Ramos (cell line): ENCODE data around the gene METTL25B.

Experiments used
- in situ Hi-C: fragments of 300-500 bp; cut with MboI; formaldehyde crosslinking; loops from one replicate; pipeline ENCODE4 v1.14.3; 2022; ENCODE audit warnings: low sequenced_read_pairs; ENCODE audit not compliant: unreplicated experiment

The METTL25B gene

DNA sequence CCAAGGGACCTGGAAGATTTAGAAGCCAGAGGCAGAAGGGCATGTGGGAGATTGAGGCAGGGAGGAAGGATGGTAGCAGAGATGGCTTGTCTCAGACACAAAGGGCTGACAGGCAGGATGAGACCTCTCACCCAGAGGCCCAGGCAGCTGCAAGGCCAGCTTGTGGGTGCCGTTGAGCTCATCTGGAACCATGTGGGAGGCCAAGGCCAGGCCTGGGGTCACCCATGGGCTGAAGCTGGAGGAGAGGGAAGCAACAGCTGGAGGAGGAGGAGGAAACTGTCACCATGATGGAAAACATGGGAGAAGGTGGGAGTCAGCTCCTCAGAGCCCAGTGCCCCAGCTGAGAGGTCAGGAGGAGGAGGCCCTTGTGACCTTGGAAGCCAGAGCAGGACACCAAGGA lies 29.3 kb upstream of the METTL25B start:
- in situ Hi-C loops: no loop called here

DNA sequence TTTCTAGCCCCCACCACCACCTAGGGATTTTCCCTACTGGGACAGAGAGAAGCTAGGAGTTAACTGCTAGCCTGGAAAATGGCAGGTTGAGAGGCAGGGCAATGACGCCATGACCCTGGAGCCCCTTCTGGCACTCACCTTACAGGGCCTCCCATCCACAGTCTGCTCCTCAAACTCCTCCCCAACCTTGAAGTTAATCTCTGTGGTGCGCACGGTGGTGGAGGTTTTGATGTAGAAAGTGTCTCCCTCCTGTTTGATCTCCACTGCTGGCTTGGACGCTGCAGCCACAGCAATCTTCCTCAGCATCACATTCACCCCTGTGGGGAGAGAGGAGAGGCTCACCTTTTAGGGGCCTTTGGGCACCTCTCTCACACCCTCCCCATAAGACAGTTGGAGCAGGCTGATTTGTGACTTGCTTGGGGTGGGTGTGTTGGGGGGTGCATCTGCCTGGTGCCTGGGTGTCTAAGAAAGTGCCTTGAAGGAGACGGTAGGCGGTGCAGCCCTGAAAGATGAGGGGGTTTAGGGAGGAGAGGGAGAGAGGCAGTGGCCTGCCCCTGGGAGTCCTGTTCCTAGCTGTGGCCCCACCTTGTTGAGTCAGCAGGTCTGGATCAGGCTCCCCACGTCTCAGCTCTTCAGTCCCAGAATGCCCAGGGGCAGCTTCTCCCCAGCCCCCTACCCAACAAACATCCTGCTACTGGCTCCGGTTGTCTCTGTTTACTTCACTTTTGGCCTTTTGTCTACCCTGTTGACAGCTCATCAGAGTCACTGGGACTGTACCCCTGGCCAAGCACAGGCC lies 27.3 kb upstream of the METTL25B start:
- in situ Hi-C loops: no loop called here

DNA sequence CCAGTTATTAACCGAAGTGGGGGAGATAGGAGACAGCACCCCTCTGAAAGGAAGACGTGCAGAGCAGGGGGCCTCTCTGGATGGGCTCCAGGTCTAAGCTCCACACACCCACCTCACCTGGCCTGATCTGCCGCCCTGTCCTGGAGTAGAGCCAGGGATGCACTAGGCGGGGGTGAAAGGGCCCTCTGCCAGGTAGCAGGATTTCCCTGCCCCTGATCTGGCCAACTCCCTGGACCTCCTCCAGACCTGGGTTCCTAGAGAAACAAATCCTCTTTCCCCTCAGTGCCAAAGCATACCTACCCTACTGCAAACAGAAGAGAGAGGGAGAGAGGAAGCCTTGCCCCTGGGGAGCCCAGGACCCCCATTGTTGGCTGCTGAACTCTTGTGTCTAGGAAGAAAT lies 24.9 kb upstream of the METTL25B start:
- in situ Hi-C loops: no loop called here

DNA sequence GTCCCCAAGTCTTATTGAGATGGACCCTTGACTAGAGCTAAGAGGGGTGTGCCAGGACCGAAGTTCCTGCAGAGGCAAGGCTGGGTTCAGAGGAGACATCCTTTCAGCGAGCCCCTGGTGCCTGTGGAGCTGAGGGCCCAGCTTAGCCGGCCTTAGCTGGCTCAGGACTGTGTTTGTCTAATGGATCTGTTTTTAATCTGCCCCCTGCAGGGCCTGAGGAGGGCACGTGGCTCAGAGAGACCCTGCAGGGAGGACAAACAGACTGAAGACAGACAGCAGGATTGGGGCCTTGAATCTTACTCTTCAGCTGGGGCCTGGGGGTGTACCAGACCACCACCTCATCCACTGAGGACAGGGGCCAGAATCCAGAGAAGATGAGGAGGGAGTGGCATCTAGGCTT lies 24.5 kb upstream of the METTL25B start:
- in situ Hi-C loops: no loop called here

DNA sequence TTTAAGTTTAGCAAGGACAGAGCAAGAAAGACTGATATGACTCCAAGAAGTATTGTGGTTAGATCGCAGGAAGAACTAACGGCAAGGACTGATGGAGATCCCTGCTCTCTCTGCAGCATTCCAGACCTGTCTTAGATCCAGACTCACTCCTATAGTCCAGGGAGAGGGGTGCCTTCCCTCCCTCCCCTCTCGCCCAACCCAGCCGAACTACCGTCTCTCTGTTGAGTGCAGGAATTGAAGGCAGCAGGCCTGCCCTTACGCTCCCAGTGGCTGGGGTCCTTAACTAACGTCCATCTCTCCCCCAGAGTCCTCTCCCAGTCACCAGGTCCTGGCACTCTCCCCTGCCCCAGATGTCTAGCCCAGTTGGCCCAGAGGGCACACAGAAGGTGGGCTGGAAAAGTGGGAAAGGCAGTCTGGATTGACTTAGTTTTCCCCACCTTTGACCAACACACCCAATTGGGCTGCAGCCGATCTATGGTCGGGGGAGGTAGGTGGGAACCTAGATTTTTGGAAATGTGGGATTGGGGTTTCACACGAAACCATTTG lies 24.0 kb upstream of the METTL25B start:
- in situ Hi-C loops: no loop called here

DNA sequence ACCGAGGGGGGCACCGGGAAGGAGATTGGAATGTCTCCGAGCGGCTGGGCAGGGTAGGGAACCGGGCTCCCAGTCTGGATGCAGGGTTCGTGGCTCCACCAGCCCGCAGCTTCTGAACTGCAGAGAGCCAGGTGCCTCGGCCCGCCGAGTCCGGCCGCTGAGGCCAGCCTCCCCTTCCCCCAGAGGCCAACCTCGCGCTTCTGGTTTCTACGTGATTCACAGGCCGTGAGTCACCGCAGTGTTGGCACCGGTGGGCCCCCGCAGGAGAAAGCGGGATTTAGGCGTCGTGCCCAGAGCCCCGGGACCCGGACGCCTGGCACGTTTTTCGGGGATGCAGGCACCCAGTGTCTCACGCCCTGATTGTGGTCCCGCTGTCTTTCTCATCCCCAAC lies 23.3 kb upstream of the METTL25B start:
- in situ Hi-C loops: no loop called here

DNA sequence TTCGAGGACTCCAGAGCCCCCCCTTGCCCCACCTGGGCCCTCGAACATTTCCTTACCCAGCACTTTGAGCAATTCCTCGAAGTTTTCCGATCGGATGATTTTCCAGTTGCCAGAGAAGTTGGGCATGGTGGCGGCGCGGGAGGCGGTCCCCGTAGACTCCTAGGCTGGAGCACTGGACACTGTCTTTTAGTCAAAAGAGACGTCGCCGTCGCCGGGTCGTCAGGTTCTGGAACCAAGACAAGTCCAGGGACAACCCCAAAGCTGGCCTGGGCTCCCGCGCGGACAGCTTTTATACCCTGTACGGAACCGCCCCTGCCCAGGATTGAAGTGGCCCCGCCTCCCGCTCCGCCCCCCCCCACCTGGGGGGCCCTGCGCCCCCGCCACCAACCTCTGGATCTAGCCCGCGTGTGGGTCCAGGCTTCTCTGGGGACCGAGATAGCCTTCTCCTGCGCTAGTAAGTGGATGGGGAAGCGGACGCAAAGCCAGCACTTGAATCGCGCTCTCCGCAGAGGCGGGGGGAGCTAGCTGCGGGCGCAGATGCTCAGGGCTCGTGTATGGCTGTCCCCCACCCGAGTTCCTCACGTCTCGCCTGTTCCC lies 22.9 kb upstream of the METTL25B start, which contains the start of gene CRABP2:
Gene CRABP2 (minus strand): TSS at position 263 of the 597 bp plus-strand sequence. CDS start 137 bp downstream, at position 126.
- in situ Hi-C loops: no loop called here

DNA sequence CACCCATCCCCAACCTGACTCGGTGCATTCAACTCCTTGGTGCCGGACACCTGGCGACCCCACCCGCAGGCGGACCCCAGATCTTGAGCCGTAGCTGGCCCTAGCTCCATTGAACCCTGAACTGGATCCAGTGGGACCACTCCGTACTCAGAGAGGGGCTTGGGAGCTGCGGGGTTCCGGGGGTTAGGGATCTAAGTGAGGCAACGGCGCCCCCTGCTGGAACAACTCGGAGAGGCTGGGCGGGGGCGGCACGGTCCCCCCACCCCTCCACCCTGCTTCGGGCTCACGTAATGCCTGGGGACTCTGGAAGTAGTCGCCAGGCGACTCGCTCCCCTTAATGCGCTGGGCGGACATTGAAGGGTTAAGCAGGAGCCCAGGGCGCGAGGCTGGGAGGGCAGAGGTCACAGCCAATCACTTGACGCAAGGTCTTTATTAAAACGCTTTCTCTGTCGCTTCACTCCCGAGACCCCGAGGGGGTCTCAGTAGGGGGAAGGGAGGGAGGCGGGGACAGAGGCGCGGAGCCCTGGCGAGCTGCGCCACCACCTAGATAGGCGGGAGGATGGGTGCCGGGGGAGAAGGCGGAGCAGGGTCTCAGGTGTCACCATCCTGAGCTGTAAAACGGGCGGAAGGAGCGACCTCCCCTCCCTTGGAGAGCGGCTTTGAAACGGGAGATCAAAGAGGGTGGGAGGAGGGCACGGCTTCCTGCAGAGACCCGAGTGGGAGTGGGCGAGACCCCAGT lies 22.2 kb upstream of the METTL25B start:
- in situ Hi-C loops: no loop called here

DNA sequence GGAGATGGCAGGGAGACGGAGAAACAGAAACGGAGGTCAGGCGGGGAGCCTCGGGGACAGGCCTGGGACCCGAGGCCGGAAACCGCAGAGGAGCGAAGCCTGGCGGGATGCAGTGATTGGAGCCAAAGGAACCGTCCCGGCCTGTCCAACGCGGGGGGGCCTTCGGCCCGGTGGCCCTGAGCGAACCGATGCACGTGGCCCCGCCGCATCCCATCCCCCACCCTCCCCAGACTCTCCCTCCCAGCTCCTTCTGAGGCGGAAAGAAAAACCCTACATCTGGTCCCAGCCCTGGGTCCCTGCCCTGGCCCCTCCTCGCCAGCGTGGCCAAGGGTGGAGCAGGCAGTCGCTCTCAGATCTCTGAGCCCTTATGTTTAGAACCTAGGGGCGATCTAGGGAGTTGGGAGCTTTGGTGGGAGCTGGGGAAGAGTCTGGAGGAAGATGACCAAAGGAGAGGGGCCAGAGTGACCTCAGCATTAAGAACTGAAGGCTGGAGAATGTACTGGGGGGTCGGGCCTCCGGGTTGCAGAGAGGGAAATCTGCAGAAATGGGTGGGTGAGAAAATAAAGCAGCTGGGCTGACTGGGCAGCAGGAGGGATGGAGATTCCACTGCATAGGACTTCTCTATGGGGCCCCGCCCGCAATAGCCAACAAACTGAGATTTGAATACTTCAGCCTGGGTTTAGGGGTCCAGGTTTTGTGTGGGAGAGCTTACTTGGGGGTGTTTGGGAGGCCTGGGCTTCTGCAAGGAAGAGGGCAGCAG lies 21.4 kb upstream of the METTL25B start:
- in situ Hi-C loops: no loop called here

DNA sequence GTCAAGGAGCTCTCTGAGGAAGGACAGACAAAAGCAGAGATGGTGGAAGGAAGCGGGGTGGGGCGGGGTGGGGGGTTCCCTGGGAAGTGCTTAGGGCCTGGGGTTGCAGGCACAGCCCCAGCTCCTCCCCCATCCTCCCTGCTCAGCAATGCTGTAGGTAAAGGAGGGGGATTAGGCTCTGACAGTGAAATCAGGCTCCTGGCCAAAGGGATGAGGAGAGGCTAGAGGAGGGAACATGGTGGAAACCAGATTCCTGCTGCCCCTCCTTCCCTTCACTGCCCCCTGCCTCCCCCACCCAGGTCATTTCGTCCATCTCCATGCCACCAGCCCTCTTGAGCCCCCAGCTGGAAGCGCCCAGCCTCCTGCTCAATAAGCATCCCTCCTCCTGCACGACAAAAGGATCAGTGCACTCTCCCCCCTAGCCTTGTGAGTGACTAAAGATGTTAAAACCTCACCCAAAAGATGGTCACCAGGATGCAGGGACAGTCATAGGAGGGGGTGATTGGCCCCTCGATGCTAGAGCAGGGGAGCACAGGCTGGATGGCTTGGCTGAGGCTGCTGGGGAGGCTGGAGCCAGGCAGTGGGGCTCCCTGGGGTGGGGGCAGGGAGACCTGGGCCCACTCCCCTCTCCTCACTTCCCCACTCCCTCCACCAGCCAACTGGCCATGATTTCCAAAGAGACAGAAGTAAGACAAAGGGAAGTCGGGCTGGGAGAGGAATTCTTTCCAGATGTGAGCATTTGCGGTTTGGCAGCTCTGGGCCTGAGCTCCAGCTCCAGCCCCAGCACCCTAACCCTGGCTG lies 20.7 kb upstream of the METTL25B start:
- in situ Hi-C loops: no loop called here

DNA sequence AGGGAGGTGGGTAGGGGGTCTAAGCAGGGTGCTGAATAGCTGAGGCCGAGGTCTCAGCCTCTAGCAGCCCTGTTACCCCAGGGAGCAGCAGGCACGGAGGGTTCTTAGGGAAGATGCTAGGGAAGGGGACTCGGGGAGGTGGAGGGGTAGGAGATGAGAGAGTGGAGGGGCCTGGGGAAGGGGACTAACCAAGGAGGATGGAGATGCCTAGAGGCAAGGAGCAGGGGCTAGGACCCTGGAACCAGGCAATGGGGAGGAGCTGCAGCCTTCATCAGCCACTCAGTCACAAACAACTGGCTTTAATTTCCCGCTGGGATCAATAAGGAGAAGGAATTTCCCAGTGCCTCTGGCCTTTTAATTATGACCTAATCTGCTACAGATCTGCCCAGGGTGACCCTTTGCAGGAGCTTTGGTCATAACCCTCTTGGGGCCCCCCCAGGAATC lies 20.0 kb upstream of the METTL25B start:
- in situ Hi-C loops: no loop called here

DNA sequence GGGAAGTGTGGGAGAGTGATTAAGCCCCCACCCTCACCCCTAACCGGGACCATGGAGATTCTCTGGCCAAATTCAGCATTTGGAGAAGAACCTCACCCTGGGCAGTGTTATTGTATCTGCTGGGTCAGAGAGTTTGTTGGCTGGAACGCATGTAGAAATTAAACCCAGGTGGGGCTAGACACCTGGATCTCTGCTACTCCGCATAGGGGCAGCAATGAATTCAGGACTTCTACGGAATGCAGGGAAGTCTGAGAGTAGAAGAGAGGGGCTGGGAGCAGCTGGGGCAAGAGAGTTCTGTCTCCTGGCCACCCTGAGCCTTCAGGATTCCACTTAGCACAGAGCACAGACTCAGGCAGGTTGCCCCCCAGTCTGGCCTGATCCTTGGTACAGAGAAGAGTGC lies 19.2 kb upstream of the METTL25B start:
- in situ Hi-C loops: no loop called here

DNA sequence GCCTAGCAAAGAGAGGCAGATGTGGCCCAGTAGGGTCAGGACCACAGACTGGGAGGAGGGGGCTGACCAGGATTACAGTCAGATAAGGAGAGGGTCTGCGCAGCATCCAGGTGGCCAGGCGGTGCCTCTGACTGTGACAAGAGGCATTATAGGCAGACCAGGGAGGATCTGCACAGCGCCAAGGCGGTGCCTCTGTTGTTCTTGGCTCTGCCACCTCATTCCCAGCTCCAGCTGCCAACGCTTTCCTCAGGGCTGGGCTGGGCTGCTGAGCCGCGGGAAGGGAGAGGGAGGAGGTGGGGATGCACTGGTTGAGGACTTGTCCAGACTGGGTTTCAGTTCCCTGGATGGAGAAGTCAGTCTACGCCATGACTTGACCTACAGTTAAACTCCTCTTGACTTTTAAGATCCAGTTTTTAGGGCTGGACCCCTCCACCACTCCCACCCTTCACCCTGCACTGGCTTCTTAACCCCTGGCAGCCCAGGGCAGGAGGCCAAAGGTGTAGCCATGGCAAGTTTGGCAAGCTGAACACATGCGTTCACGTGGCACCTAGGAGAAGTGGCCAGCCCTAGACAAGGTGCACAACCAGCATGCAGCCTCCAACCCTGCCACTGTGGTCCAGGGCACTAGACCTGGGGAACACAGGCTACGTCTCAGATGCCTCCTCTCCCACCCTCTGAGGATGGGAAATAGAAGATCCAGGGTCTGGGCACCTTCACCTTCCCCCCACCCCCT lies 18.3 kb upstream of the METTL25B start:
- in situ Hi-C loops: no loop called here

DNA sequence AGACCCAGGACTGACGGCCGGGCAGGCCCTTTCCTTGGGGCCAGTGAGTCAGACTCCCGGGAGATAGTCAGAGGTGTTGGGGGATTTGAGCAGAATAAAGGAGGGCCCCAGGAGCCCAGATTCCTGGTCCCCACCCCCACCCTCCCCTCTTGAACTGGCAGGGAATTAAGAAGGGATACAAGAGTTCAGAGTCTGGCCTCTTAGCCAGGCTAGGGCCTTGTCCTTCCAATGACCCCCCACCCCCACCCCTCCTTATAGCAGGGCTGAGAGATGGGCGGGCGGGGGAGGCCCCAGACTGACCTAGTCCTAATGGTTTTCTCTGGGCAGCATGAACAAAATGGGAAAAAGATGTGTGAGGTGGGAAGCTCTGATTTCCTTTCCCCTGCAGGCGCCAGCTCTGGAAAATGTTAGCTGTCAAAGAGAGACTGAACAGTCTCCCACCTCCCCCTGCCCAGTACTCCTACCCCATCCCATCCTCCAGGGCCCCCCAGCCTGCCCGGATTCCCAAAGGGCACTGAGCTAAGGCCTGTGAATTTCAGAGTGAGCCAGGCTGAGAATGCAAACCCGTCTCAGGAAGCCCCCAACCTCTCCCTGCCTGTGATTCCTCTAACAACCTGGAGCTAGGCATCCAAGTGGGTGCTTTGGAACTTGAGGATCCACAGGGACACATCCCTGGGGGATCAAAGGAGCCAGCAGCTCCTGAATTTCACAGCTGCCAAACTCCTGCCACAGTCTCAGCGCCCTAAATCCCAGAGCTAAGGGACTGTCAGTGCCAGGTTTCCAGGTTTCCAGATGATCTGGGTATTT lies 17.1 kb upstream of the METTL25B start:
- in situ Hi-C loops: no loop called here

DNA sequence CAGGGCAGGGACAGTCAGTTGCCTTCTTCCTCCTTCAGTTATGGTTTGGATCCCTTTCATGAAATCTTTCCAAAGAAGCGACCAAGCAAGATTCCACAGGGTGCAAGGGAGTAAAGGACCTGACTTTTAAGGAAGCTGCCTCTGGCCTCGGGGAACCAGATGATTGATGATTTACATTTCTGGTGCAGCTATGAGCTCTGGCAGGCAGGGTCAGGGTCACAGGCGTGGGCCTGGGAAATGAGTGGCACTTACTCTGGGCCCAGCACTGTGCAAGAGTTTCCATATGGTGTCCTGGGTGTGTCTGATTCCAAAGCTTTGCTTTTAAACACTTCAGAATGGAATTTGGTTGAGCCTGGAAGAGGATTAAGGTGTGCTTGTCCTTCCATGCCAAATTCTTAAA lies 15.6 kb upstream of the METTL25B start:
- in situ Hi-C loops: no loop called here

DNA sequence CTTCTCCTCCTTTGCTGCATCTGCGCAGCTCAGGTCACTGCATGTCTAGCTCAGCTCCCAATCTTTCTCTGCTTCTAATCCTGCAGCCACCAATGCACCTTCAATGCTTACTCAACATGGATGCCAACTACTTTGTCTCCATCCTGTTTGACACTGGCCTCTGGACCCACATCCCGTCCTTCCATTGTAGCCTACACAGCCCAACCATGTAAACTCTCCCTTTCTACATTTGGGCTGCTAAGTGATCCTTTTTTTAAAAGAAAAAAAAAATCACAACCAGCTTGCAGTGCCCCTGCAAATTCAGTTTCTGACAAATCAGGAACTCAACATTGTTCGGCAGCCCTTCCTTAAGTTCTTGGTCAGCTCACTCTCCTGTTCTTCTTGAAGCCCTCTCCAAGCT lies 13.4 kb upstream of the METTL25B start:
- in situ Hi-C loops: no loop called here

DNA sequence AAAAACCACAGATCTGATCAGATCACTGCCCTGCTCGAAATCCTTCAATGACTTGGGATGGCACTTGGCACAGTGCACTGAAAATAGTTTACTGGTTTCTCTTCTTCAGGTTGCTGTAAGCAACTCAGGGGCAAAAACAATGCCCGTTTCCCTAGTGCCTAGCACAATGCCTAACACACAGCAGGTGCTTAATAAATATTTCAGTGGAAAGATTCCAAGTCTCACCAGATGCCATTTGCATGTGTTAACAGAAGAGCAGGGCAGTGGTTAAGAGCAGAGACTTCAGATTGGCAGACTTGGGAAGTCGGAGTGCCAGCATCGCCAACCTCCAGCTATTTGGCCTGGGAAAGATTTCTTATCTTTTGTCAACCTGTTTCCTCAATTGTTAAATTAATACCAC lies 10.9 kb upstream of the METTL25B start:
- in situ Hi-C loops: no loop called here

DNA sequence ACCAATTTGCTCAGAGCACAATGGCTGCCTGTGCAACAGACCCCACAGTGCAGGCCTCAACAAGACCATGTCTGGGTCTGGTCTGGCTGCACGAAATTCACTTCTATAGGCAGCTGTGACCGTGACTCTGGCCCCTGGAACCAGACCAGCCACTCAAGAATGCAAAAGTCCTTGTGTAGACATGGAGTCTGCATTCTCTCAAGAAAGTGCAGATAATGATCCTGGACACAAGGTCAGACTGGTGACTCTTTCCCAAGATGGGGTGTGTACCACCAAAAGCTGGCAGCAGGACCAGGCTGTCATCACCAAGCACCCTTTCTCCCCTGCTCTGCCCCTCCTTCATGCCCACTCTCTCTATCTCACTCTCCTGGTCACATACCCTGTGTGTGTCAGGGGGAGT lies 7.1 kb upstream of the METTL25B start:
- in situ Hi-C loops: no loop called here
